Keratinocyte (primary cell): Measurements from ENCODE around the gene RAB11FIP4. TPM values are rescaled to one million over a fixed set of nuclear protein-coding genes. Genes with fewer than 3 reads are reported as not detected.

Experiments
- DNase-seq: peaks from one replicate; pipeline ENCODE4 v3.0.0-alpha.2; 2011; ENCODE audit warnings: low read depth, missing footprints, low spot score
- FAIRE-seq: peaks from 2 replicates; lab custom pipeline; 2011; peaks lifted over from hg19 to GRCh38; lab: Jason Lieb, UNC
- H2AFZ ChIP-seq: 2 replicates; pipeline ENCODE4 v1.6.0; 2012; ENCODE audit warnings: low read length, control low read depth, inconsistent platforms; ENCODE audit not compliant: control insufficient read depth
- H3K27ac ChIP-seq: 2 replicates; pipeline ENCODE4 v1.5.1; 2011; ENCODE audit warnings: low read length; ENCODE audit not compliant: control insufficient read depth, insufficient read depth
- H3K27me3 ChIP-seq: 3 replicates; pipeline ENCODE4 v1.6.0; 2011; ENCODE audit warnings: low read length; ENCODE audit not compliant: control insufficient read depth, insufficient read depth; ENCODE audit errors: extremely low read depth
- H3K36me3 ChIP-seq, 2 experiments: 2 replicates in 1 of 2; 3 replicates in 1 of 2; pipeline ENCODE4 v1.5.1; 2011; ENCODE audit warnings: low read length in 2 of 2, mild to moderate bottlenecking in 1 of 2; ENCODE audit not compliant: control insufficient read depth in 2 of 2, insufficient read depth in 2 of 2; ENCODE audit errors: extremely low read depth in 1 of 2
- H3K4me1 ChIP-seq: 3 replicates; pipeline ENCODE4 v1.5.1; 2011; ENCODE audit warnings: low read length; ENCODE audit not compliant: control insufficient read depth, insufficient read depth; ENCODE audit errors: extremely low read depth
- H3K4me2 ChIP-seq: 3 replicates; pipeline ENCODE4 v1.6.0; 2011; ENCODE audit warnings: low read depth, low read length; ENCODE audit not compliant: control insufficient read depth, insufficient read depth; ENCODE audit errors: extremely low read depth
- H3K4me3 ChIP-seq, 3 experiments: fragments of 200-600 bp in 1 of 3; sonication (generic) in 1 of 3; 2 replicates in 2 of 3; 3 replicates in 1 of 3; pipeline ENCODE4 v1.5.1; 2011 to 2016; ENCODE audit warnings: low read length in 3 of 3, mild to moderate bottlenecking in 3 of 3, control low read depth in 2 of 3, inconsistent platforms in 1 of 3, low read depth in 1 of 3, mixed read lengths in 1 of 3, mixed run types in 1 of 3, moderate library complexity in 1 of 3; ENCODE audit not compliant: control insufficient read depth in 2 of 3, insufficient read depth in 2 of 3; ENCODE audit errors: extremely low read depth in 1 of 3
- H3K79me2 ChIP-seq: 2 replicates; pipeline ENCODE4 v1.6.0; 2012; ENCODE audit warnings: low read length; ENCODE audit not compliant: control insufficient read depth, insufficient read depth
- H3K9ac ChIP-seq: 3 replicates; pipeline ENCODE4 v1.6.0; 2011; ENCODE audit warnings: low read length; ENCODE audit not compliant: control insufficient read depth, insufficient read depth; ENCODE audit errors: extremely low read depth
- H3K9me1 ChIP-seq: 3 replicates; pipeline ENCODE4 v1.6.0; 2011; ENCODE audit warnings: low read length; ENCODE audit not compliant: control insufficient read depth, insufficient read depth; ENCODE audit errors: extremely low read depth
- H3K9me3 ChIP-seq: 2 replicates; pipeline ENCODE4 v1.5.1; 2012; ENCODE audit warnings: low read depth, low read length; ENCODE audit not compliant: control insufficient read depth
- H4K20me1 ChIP-seq: 3 replicates; pipeline ENCODE4 v1.6.0; 2011; ENCODE audit warnings: low read length; ENCODE audit not compliant: control insufficient read depth, insufficient read depth; ENCODE audit errors: extremely low read depth
- CTCF ChIP-seq, 3 experiments: IDR thresholded peaks in 1 of 3; conservative IDR thresholded peaks in 1 of 3; optimal IDR thresholded peaks in 1 of 3; 2 replicates in 2 of 3; 3 replicates in 1 of 3; pipeline versions ENCODE3 to v1.5.1; 2011; ENCODE audit warnings: low read length in 3 of 3, mild to moderate bottlenecking in 3 of 3, moderate library complexity in 2 of 3, control low read depth in 1 of 3, inconsistent platforms in 1 of 3; ENCODE audit not compliant: insufficient read depth in 2 of 3; ENCODE audit errors: extremely low read depth in 1 of 3
- EZH2 ChIP-seq: IDR thresholded peaks from one replicate; pipeline ENCODE4 v1.6.1; 2012; ENCODE audit warnings: inconsistent platforms, mild to moderate bottlenecking, low read length, moderate library complexity
- dilution Hi-C: fragments of 300-500 bp; cut with MboI; formaldehyde crosslinking; loops from one replicate; pipeline ENCODE4 v1.7.0; 2020; ENCODE audit warnings: low sequenced_read_pairs; ENCODE audit not compliant: extremely low pct_ligation_motif_present
- polyA plus RNA-seq, 5 experiments: library from polyadenylated mRNA; depleted of rRNA in 3 of 5; stranded (reverse) in 3 of 5; stranded (forward) in 1 of 5; unstranded in 1 of 5; fragments of >200 nt; gene quantifications; 1 replicate in 1 of 5; 2 replicates in 3 of 5; 3 replicates in 1 of 5; pipeline versions ENCODE4 v1.2.1 to v1.2.3, GENCODE V29; 2011 to 2012; ENCODE audit warnings: missing spikeins in 2 of 5, low read depth in 1 of 5, low replicate concordance in 1 of 5

RAB11FIP4 gene
- polyA plus RNA-seq, 1 donor (not counting 4 experiments of a cell fraction or from before 2014, with no cell fraction given) = 9.1 TPM

DNA sequence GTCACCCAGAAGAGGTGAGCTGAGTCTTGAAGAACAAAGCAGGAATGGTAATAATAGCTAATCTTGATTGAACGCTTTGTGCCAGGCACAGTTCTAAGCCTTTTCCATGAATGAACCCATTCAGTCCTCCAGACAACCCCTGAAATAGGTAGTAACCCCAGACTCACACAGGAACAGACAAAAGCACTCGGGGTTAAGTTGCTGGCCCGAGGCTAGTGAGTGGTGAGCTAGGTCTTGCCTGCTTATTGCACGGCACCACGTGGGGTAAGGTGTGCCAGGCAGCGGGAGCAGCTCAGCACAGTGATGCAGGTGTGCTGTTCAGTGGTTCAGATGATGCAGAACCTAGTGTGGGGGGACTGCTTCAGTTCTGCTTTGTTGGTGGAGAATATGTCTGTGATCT lies 181.6 kb downstream of the RAB11FIP4 start:
- Histone ChIP-seq H3K36me3 (peaks cover 8 to 10% of the 10 kb centered on the region in 2 experiments), H3K4me3 (no peak overlapping the region), H3K9me1 (no peaks in the 10 kb centered on the region), H3K4me1 (peaks cover 10% of the 10 kb centered on the region), H3K4me2 (no peak overlapping the region), H3K27me3 (no peaks in the 10 kb centered on the region), H3K79me2 (peaks cover 11% of the 10 kb centered on the region), H2AFZ (no peak overlapping the region), H4K20me1 (peaks cover 4% of the 10 kb centered on the region), H3K27ac (peak overlapping the region; percentile 33), H3K9ac (no peak overlapping the region), H3K9me3 (no peaks in the 10 kb centered on the region)
- no peak for FAIRE-seq
- dilution Hi-C loops = no loop called here
- TF ChIP-seq CTCF (optimal IDR thresholded peaks at IDR 0.05 in 1 of 3, IDR thresholded peaks at IDR 0.05 in 1 of 3, conservative IDR thresholded peaks at IDR 0.05 in 1 of 3; ENCODE audit: extremely low read depth in 1 of 3, insufficient read depth in 2 of 3, low read length in 3 of 3) (no peak), EZH2 (no peak)
- DNase-seq = no peak

- H3K4me3 ChIP-seq = no peak overlapping the region
- no peak overlapping the region for H3K27ac ChIP-seq
- no peaks in the 10 kb centered on the region for H3K27me3 ChIP-seq
- H4K20me1 ChIP-seq = peaks cover 4% of the 10 kb centered on the region
- dilution Hi-C loops = no loop called here
- no peak overlapping the region for H2AFZ ChIP-seq
- peaks cover 11% of the 10 kb centered on the region for H3K4me1 ChIP-seq
- no peak for DNase-seq
- TF ChIP-seq EZH2 = no peak
- TF ChIP-seq CTCF (optimal IDR thresholded peaks at IDR 0.05 in 1 of 3, IDR thresholded peaks at IDR 0.05 in 1 of 3, conservative IDR thresholded peaks at IDR 0.05 in 1 of 3; ENCODE audit: extremely low read depth in 1 of 3, insufficient read depth in 2 of 3, low read length in 3 of 3) = no peak
- H3K79me2 ChIP-seq = peaks cover 6% of the 10 kb centered on the region
- no peaks in the 10 kb centered on the region for H3K9me1 ChIP-seq
- no peaks in the 10 kb centered on the region for H3K9me3 ChIP-seq
- FAIRE-seq = no peak
- H3K36me3 ChIP-seq = peaks cover 8 to 10% of the 10 kb centered on the region in 2 experiments
- H3K9ac ChIP-seq = no peak overlapping the region
- no peak overlapping the region for H3K4me2 ChIP-seq
Observed at GRCh38 chr17:31573861-31574260, 182.4 kb downstream of the RAB11FIP4 start.
